ENCODE measurements around the gene OR1L8.
"Not testable (repeated sequence)": the region's sequence is repeated elsewhere in the genome, so short reads cannot be mapped to it uniquely, and the experiment has no call there.

Gene OR1L8

GRCh38 chr9:122583284-122583683 lies at the start of gene OR1L8:
Gene OR1L8 (minus strand): TSS chr9:122583384. CDS start chr9:122568477, 14,907 bp downstream.
- DNase-seq = not testable (repeated sequence)

GRCh38 chr9:122619996-122620395 lies 36.8 kb upstream of the OR1L8 start:
- DNase-seq = no peak

- no peak for DNase-seq
Observed at GRCh38 chr9:122614362-122614761, 31.2 kb upstream of the OR1L8 start, which contains the start of gene OR1Q1. Gene OR1Q1 (plus strand): TSS chr9:122614738. CDS start chr9:122614738, 0 bp downstream.

- no peak for DNase-seq
Observed at GRCh38 chr9:122609804-122610203, 26.6 kb upstream of the OR1L8 start.

- no peak for DNase-seq
Observed at GRCh38 chr9:122606587-122606986, 23.4 kb upstream of the OR1L8 start.

GRCh38 chr9:122605691-122606090 lies 22.5 kb upstream of the OR1L8 start:
- DNase-seq = no peak

GRCh38 chr9:122580360-122580759 lies 2.8 kb downstream of the OR1L8 start:
- DNase-seq = no peak

GRCh38 chr9:122579874-122580273 lies 3.3 kb downstream of the OR1L8 start:
- no peak for DNase-seq

GRCh38 chr9:122572456-122572855 lies 10.7 kb downstream of the OR1L8 start:
- no peak for DNase-seq

GRCh38 chr9:122567901-122568300 lies 15.3 kb downstream of the OR1L8 start:
- no peak for DNase-seq

GRCh38 chr9:122562134-122562760 lies 20.9 kb downstream of the OR1L8 start:
- DNase-seq = no peak

- DNase-seq = no peak
Observed at GRCh38 chr9:122561446-122561845, 21.7 kb downstream of the OR1L8 start.

- no peak for DNase-seq
Observed at GRCh38 chr9:122552812-122553211, 30.4 kb downstream of the OR1L8 start, which contains the start of gene OR1N2. Gene OR1N2 (plus strand): TSS chr9:122553112. CDS start chr9:122553212, 100 bp downstream.

GRCh38 chr9:122551371-122551770 lies 31.8 kb downstream of the OR1L8 start:
- no peak for DNase-seq

- no peak for DNase-seq
Observed at GRCh38 chr9:122546196-122546595, 37.0 kb downstream of the OR1L8 start.

- DNase-seq = no peak
Observed at GRCh38 chr9:122538757-122539156, 44.4 kb downstream of the OR1L8 start.

GRCh38 chr9:122537066-122537465 lies 46.1 kb downstream of the OR1L8 start:
- not testable (repeated sequence) for DNase-seq

GRCh38 chr9:122536134-122536533 lies 47.0 kb downstream of the OR1L8 start:
- no peak for DNase-seq

- not testable (repeated sequence) for DNase-seq
Observed at GRCh38 chr9:122531157-122531556, 52.0 kb downstream of the OR1L8 start.

GRCh38 chr9:122527193-122527592 lies 56.0 kb downstream of the OR1L8 start, which contains the start of gene OR1N1:
Gene OR1N1 (minus strand): TSS chr9:122527293. CDS start chr9:122527293, 0 bp downstream.
- DNase-seq = no peak

- DNase-seq = no peak
Observed at GRCh38 chr9:122526602-122527001, 56.6 kb downstream of the OR1L8 start.

- DNase-seq = no peak
Observed at GRCh38 chr9:122519376-122519775, 63.8 kb downstream of the OR1L8 start.

- DNase-seq = no peak
Observed at GRCh38 chr9:122518841-122519240, 64.3 kb downstream of the OR1L8 start, which contains the start of gene OR1J4. Gene OR1J4 (plus strand): TSS chr9:122519141. CDS start chr9:122519141, 0 bp downstream.

GRCh38 chr9:122518226-122518625 lies 65.0 kb downstream of the OR1L8 start:
- DNase-seq = no peak
